Neural progenitor cell (in vitro differentiated cells): ENCODE results near the gene KRT33B.

Experiments
- CTCF ChIP-seq: fragments of 200-600 bp; sonication (generic); IDR thresholded peaks from 2 replicates; pipeline ENCODE4 v1.5.1; 2017; ENCODE audit warnings: antibody characterized with exemption, mild to moderate bottlenecking
- EZH2phosphoT487 ChIP-seq: fragments of 200-600 bp; sonication (generic); IDR thresholded peaks from 2 replicates; pipeline ENCODE4 v1.6.1; 2017; ENCODE audit warnings: antibody characterized with exemption

- TF ChIP-seq CTCF = no peak
- TF ChIP-seq EZH2phosphoT487 = no peak
Observed at GRCh38 chr17:41413982-41414381, 44.4 kb upstream of the KRT33B start.
